HG02571 (cell line): ENCODE measurements around the gene KIAA0513.
A peak's percentile ranks its signal among the peaks of the same experiment; 100 is the strongest.
"Not testable (repeated sequence)": the region's sequence is repeated elsewhere in the genome, so short reads cannot be mapped to it uniquely, and the experiment has no call there.

ENCODE experiments used
- ATAC-seq: cut with Tn5 transposase; IDR thresholded peaks from one replicate; pipeline ENCODE4 v1.9.1; 2021; ENCODE audit warnings: mild to moderate bottlenecking, moderate library complexity; ENCODE audit not compliant: unreplicated experiment

The KIAA0513 gene

GRCh38 chr16:85047867-85048455, 20.4 kb downstream of the KIAA0513 start:
- ATAC-seq, result no peak

DNA sequence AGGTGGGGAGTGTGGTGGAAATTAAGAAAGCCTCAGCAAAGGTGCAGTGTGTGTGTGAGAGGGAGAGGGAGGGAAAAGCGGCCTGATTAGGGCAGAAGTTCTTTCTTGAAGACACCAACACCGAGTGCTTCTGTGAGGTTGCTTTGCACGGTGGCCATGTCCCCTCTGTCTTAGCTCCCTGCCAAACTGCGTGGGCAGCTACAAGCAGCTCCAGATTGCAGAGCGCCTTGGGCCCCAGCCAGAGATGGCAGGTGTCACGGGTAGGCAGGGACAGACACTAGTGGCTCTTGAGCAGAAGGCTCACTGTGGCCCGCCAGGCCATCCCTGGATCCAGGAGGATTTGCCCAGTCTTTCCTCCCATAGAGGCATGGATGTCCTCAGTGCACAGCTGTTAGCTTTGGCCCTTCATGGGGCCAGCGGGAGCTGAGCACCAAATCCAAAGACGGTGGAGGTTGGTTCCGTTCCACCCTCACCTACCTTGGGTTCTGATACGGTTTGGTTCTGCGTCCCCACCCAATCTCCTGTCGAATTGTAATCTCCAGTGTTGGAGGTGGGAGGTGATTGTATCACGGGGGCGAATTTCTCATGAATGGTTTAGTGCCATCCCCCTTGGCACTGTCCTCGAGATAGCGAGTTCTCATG, 21.4 kb downstream of the KIAA0513 start:
- ATAC-seq, result no peak

GRCh38 chr16:85049706-85050305, 22.2 kb downstream of the KIAA0513 start:
- no peak for ATAC-seq

DNA sequence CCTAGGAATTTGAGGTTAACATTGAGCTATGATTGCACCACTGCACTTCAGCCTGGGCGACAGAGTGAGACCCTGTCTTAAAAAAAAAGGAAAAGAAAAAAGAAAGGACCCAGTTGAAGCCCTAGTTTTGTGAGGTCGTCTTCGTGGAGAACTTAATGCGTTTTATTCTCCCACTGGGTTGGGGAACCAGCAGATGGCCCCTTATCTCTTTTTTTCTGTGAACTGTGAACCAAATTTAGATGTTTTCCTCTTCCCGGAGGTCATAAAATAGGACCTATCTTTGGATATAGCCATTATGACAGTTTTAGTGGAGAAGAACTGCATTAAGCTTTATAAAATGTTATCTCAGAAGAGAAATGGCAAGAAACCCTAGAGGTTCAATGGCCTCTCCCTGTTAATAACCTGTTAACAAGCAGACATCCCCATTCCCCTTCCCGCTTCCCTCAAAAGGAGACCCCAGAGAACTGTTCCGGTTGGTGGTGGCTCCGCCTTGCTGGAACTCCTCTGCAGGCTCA, 23.5 kb downstream of the KIAA0513 start:
- no peak for ATAC-seq

DNA sequence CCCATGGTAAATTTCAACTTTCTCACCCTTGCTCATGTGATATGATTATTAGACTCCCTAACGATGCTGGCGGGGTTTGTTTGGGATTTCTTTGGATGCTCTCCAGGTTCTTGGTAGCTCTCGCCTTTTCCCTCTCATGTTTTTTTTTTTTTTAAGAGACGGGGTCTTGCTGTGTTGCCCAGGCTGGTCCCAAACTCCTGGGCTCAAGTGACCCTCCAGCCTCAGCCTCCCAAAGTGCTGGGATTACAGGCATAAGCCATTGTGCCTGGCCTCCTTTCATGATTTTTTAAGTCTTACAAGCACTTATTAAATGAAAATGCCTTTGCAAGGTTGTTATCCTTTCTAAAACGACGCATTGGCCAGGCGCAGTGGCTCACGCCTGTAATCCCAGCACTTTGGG, 24.1 kb downstream of the KIAA0513 start:
- no peak for ATAC-seq

DNA sequence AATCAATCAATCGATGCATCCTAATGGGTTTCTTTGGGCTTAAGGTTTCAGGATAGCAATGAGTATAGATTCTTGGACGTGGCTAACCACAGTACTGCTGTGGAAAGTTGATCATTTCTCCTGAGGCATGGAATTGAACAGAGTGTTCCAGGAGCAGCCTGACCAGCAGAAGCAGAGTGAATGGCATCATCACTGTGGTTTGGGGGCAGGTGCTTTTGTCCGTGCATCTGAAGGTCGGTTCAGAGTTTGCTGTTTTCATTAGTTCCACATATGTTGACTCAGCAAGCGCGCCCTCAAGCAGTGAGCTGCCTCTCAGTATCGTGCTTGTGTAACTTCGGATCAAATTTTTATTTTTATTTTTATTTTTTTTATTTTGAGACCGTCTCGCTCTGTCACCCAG, 24.9 kb downstream of the KIAA0513 start:
- ATAC-seq, result no peak

- ATAC-seq, result not testable (repeated sequence)
Observed at GRCh38 chr16:85054321-85054720, 26.7 kb downstream of the KIAA0513 start.

DNA sequence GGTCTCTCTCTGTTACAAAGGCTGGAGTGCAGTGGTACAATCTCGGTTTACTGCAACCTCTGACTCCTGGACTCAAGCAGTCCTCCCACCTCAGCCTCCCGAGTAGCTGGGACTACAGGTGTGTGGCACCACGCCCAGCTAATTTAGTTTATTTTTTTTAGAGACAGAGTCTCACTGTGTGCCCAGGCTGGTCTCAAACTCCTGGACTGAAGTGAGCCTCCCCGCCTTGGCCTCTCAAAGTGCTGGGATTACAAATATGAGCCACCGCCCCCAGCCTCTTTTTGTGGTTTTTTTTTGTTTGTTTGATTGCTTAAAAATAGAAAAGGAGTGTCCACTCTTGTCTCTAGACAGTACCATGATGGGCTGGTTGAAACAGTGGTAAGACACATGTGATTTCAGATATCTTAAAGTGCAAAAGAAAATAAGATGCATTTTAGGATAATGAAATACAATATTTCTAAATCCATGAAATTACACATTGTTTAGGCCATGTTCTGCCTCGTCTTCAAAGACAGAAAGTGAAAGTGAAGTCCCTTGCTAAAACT, 27.4 kb downstream of the KIAA0513 start:
- no peak for ATAC-seq

- peak; percentile 64 for ATAC-seq
Observed at GRCh38 chr16:85055493-85056210, 28.1 kb downstream of the KIAA0513 start.

DNA sequence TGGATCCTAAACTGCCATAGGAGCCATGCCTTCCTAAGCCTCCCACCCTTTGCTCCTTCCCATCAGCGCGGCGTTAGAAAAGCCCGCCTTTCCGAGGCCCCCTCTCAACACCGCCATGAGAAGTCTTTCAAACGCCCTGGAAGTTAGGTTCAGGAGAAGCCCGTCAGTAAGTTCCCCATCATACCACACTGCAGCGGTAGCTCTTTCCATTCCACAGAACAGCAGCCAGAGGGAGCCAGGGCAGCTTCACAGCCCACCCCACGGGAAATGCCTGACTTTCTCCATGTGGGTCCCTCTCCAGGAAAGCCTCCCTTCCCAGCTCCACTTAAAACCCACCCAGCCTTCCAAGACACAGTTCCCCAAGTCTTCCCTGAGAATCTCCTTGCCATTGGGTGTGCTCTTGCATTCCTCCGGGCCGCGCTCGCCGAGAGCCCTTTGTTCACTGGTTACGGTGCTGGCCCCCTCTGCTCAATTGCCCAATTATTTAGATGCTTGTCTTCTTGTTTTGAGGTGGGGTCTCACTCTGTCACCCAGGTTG, 28.7 kb downstream of the KIAA0513 start:
- no peak for ATAC-seq

DNA sequence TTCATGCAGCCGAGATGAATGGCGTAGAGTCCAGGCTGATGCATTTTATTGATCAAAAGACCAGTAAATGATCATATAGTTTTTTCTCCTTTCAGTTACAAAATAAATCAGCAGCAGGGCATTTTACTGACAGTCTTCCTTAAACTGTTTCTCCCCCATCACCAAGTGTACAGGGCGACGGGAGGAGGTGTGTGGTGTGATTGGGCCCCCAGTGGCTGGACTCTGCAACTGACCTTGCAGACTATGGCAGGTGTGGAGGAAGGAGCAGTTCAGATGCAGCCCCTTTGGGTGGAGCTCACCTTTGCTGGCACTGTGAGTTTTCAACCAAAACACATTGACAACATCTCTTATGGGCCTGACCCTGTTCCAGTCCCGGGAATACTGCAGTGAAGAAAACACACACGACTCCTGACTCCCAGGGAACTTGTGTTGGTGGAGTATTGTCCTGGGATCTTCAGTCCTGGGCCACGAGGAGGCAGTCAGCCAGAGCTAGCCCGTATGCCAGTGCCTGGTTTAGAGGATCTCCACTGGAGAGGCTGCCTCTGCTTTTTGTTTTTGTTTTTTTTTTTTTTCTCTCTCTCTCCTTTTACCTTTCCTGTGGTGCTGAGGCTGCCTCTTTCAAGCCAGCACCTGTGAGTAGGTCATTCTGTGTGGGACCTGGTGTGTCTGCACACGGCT, 29.8 kb downstream of the KIAA0513 start:
- no peak for ATAC-seq

DNA sequence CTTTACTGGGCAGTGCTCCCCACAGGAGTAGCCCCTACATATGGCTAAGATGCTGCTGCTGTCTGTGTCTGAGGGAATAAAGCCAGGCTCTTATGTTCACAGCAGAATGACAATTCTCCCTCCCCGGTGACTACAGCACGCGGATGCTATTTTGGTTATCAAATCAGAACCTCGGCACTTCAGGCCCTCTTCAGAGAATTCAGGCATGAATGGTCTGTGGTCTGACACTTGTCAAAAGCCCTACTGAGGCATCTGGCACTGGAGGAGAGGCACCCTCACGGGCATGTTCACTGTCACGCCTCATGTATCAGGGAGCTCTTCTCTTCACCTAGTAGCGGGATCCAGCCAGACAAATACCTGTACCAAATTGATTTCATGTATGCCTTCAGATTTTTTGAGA, 30.4 kb downstream of the KIAA0513 start:
- ATAC-seq, result no peak

- no peak for ATAC-seq
Observed at GRCh38 chr16:85058909-85059308, 31.3 kb downstream of the KIAA0513 start.

GRCh38 chr16:85061566-85061965, 34.0 kb downstream of the KIAA0513 start:
- no peak for ATAC-seq

- ATAC-seq, result no peak
Observed at GRCh38 chr16:85062323-85062722, 34.7 kb downstream of the KIAA0513 start.

GRCh38 chr16:85062845-85063244, 35.2 kb downstream of the KIAA0513 start:
- ATAC-seq, result no peak

- no peak for ATAC-seq
Observed at GRCh38 chr16:85064186-85064585, 36.6 kb downstream of the KIAA0513 start.

GRCh38 chr16:85065099-85065498, 37.5 kb downstream of the KIAA0513 start:
- ATAC-seq, result no peak

DNA sequence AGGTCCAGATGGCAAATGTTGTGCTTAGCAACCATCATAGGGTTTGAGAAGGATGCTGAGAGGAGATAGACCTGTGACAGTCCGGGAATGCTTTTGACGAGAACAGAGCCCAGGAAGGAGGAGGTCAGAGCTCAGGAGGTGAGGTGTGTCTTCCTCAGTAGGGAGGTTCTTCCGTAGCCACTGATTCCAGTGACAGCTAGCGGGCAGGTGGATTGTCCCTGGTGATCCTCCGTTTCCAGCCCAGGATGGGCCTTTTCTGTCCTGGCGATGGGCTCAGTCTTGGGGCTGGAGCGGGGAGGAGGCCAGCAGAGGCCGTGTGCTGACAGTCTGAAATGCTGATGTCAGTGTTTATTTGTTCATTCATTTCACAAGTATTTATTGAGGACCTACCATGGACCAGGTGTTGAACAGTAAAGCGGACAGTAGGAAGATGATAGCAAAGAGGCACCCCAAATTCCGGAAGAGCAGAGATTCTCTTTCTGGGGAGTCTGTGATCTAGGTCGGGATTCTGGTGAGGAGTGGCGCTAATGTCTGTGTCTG, 38.8 kb downstream of the KIAA0513 start:
- ATAC-seq, result no peak

DNA sequence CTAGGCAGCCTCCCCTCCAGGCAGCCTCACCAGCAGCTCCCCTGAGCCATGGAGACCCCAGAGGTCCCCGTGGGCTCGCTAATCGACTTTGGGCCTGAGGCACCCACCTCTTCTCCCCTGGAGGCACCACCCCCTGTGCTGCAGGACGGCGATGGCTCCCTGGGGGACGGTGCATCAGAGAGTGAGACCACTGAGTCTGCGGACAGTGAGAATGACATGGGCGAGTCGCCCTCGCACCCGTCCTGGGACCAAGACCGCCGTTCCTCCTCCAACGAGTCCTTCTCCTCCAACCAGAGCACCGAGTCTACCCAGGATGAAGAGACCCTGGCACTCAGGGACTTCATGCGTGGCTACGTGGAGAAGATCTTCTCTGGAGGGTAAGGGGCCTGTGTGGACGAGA, 39.4 kb downstream of the KIAA0513 start:
- ATAC-seq, result no peak
